K562 (cell line): ENCODE measurements around the gene MANF. TPM values are rescaled to one million over a fixed set of nuclear protein-coding genes. Genes with fewer than 3 reads are reported as not detected.

Source experiments
- ATF3 ChIP-seq, 2 experiments: fragments of 450-650 bp in 1 of 2; sonication (generic) in 1 of 2; formaldehyde crosslinking in 1 of 2; IDR thresholded peaks in 1 of 2; conservative IDR thresholded peaks in 1 of 2; 2 replicates each; pipeline versions ENCODE4 v1.6.1 to v1.8.1; 2016 to 2023; ENCODE audit warnings: mild to moderate bottlenecking in 2 of 2, moderate library complexity in 2 of 2, inconsistent platforms in 1 of 2, missing genetic modification reagents in 1 of 2
- HDGF ChIP-seq: fragments of 450-650 bp; IDR thresholded peaks from 2 replicates; pipeline ENCODE4 v1.6.1; 2016
- HLTF ChIP-seq: fragments of 450-650 bp; IDR thresholded peaks from 2 replicates; pipeline ENCODE4 v1.6.1; 2016
- KDM5B ChIP-seq: fragments of 200-600 bp; sonication (generic); IDR thresholded peaks from 2 replicates; pipeline ENCODE4 v1.6.1; 2012; ENCODE audit warnings: low read depth, mild to moderate bottlenecking, moderate library complexity, low read length, control low read depth, inconsistent platforms; ENCODE audit not compliant: insufficient replicate concordance
- MGA ChIP-seq: fragments of 450-650 bp; IDR thresholded peaks from 2 replicates; pipeline ENCODE4 v1.6.1; 2016; ENCODE audit warnings: mild to moderate bottlenecking, moderate library complexity
- NEUROD1 ChIP-seq: fragments of 150-350 bp; IDR thresholded peaks from 2 replicates; pipeline ENCODE4 v1.6.1; 2014; ENCODE audit warnings: borderline replicate concordance, low read length, low read depth; ENCODE audit not compliant: partially characterized antibody
- RFX1 ChIP-seq: fragments of 450-650 bp; IDR thresholded peaks from 2 replicates; pipeline ENCODE4 v1.6.1; 2016; ENCODE audit warnings: mild to moderate bottlenecking, moderate library complexity
- SMARCE1 ChIP-seq: fragments of 450-650 bp; IDR thresholded peaks from 2 replicates; pipeline ENCODE4 v1.7.1; 2016; ENCODE audit warnings: mild to moderate bottlenecking
- ZC3H4 ChIP-seq: sonication (generic); formaldehyde crosslinking; IDR thresholded peaks from 2 replicates; pipeline ENCODE4 v1.9.0; 2021; ENCODE audit warnings: missing genetic modification reagents, borderline replicate concordance
- ZMIZ1 ChIP-seq, 2 experiments: fragments of 150-350 bp in 1 of 2; IDR thresholded peaks; 2 replicates each; pipeline ENCODE4 v1.6.1; 2012 to 2016; ENCODE audit warnings: low read depth in 2 of 2, low read length in 2 of 2, mild to moderate bottlenecking in 1 of 2, moderate library complexity in 1 of 2
- ZNF561 ChIP-seq: fragments of 450-650 bp; formaldehyde crosslinking; conservative IDR thresholded peaks from 2 replicates; pipeline ENCODE4 v1.4.0; 2020; ENCODE audit warnings: mild to moderate bottlenecking, moderate library complexity
- ZNF77 ChIP-seq: fragments of 250-450 bp; sonication (Bioruptor Pico); IDR thresholded peaks from 2 replicates; pipeline ENCODE4 v1.5.0; 2020
- polyA plus RNA-seq, 8 experiments: library from polyadenylated mRNA; depleted of rRNA in 4 of 8; stranded (reverse) in 5 of 8; unstranded in 3 of 8; fragments of >200 nt; fragmentation: Nextera tagmentation in 2 of 8; fragmentation: Illumina TruSeq in 1 of 8; extraction: Ambion mirVana in 2 of 8; extraction: Trizol in 1 of 8; gene quantifications; 2 replicates each; pipeline versions ENCODE4 v1.2.1 to v1.2.3, GENCODE V29; 2011 to 2014; ENCODE audit warnings: inconsistent platforms in 1 of 8, missing spikeins in 1 of 8
- total RNA-seq, 7 experiments: library from RNA; depleted of rRNA in 6 of 7; stranded (reverse); fragments of >200 nt in 6 of 7; fragmentation: Illumina TruSeq in 2 of 7; extraction: Trizol in 2 of 7; gene quantifications; 2 replicates each; pipeline versions ENCODE4 v1.2.1 to v1.2.3, GENCODE V29; 2011 to 2021; ENCODE audit warnings: low replicate concordance in 1 of 7

The MANF gene
- total and polyA plus RNA-seq, 9 of the 15 experiments (the other 6 are each of a cell fraction or from before 2014, with no cell fraction given): 6.5 to 52.7 (median 42.3) TPM

- TF ChIP-seq MGA: 0 out of 2 replicates have a peak, but pooled peaks have one; percentile 18
- peak; percentile 47 for TF ChIP-seq KDM5B
- TF ChIP-seq ZC3H4 (CRISPR knock-in tag): no peak
- no peak for TF ChIP-seq NEUROD1
- no peak for TF ChIP-seq HLTF
- TF ChIP-seq RFX1: no peak
- TF ChIP-seq HDGF: no peak
- TF ChIP-seq ZNF77 (CRISPR knock-in tag): no peak
- TF ChIP-seq SMARCE1: no peak
- TF ChIP-seq ZMIZ1 (IDR thresholded peaks at IDR 0.05; ENCODE audit: low read depth in 2 of 2, low read length in 2 of 2): no peak
- TF ChIP-seq ZNF561 (CRISPR knock-in tag): no peak
- TF ChIP-seq ATF3 (IDR thresholded peaks at IDR 0.05): no peak
- no peak for TF ChIP-seq ATF3 (CRISPR knock-in tag; conservative IDR thresholded peaks at IDR 0.05)
These were observed 565 bp downstream of the MANF start (continued) for GRCh38 chr3:51385621-51386091.
